OCI-LY7 (cell line): ENCODE results near the gene CHST11. TPM values are rescaled to one million over a fixed set of nuclear protein-coding genes. Genes with fewer than 3 reads are reported as not detected.

ENCODE experiments used
- BruUV-seq: library from RNA; stranded (reverse); fragments of 400-500 nt; replicated peaks from 2 replicates; lab custom pipeline; 2021; lab: Mats Ljungman, UMichigan
- CTCF ChIA-PET: fragments of 300-600 bp; sonication (Branson Sonifier 250); formaldehyde crosslinking; loops from one replicate; lab custom pipeline; 2022; ENCODE audit warnings: antibody characterized with exemption; ENCODE audit not compliant: unreplicated experiment; lab: Charles Lee
- POLR2A ChIA-PET: fragments of 300-600 bp; sonication (Branson Sonifier 250); formaldehyde crosslinking; loops from one replicate; lab custom pipeline; 2022; ENCODE audit warnings: antibody characterized with exemption; lab: Charles Lee
- DNase-seq: peaks from one replicate; pipeline ENCODE4 v3.0.0-alpha.2; 2015; ENCODE audit warnings: low spot score
- H2AFZ ChIP-seq: fragments of 200-600 bp; sonication (generic), shearing (Covaris generic); 2 replicates; pipeline ENCODE4 v1.6.1; 2014; ENCODE audit warnings: mild to moderate bottlenecking, antibody characterized with exemption, low read length, moderate library complexity
- H3K27ac ChIP-seq: fragments of 200-600 bp; sonication (generic); 2 replicates; pipeline ENCODE4 v1.5.1; 2014; ENCODE audit warnings: mixed run types, low read depth, mild to moderate bottlenecking, moderate library complexity, low read length, inconsistent platforms; ENCODE audit not compliant: poor library complexity, severe bottlenecking
- H3K36me3 ChIP-seq: fragments of 200-600 bp; sonication (generic); 2 replicates; pipeline ENCODE4 v1.6.1; 2014; ENCODE audit warnings: mild to moderate bottlenecking, antibody characterized with exemption, low read length, moderate library complexity, mixed read lengths; ENCODE audit not compliant: insufficient read depth
- H3K4me1 ChIP-seq: fragments of 200-600 bp; sonication (generic); 2 replicates; pipeline ENCODE4 v1.5.1; 2014; ENCODE audit warnings: mild to moderate bottlenecking, low read length; ENCODE audit not compliant: insufficient read depth, poor library complexity, severe bottlenecking
- H3K4me2 ChIP-seq: fragments of 200-600 bp; sonication (generic); 2 replicates; pipeline ENCODE4 v1.6.1; 2014; ENCODE audit warnings: mild to moderate bottlenecking, low read length
- H3K4me3 ChIP-seq: fragments of 200-600 bp; sonication (generic); 2 replicates; pipeline ENCODE4 v1.5.1; 2014; ENCODE audit warnings: mild to moderate bottlenecking, low read depth, low read length; ENCODE audit not compliant: poor library complexity, severe bottlenecking
- H3K79me2 ChIP-seq: fragments of 200-600 bp; sonication (generic); 2 replicates; pipeline ENCODE4 v1.6.1; 2016; ENCODE audit warnings: low read depth, mild to moderate bottlenecking, low read length, moderate library complexity, mixed read lengths; ENCODE audit not compliant: insufficient read depth
- H3K9me2 ChIP-seq: fragments of 200-600 bp; sonication (generic); 2 replicates; pipeline ENCODE4 v1.6.1; 2016; ENCODE audit warnings: mild to moderate bottlenecking, low read length, mixed read lengths; ENCODE audit not compliant: insufficient read depth
- H3K9me3 ChIP-seq: fragments of 200-600 bp; sonication (generic); 2 replicates; pipeline ENCODE4 v1.6.1; 2014; ENCODE audit warnings: mild to moderate bottlenecking, mixed run types, low read length, mixed read lengths
- H4K20me1 ChIP-seq: fragments of 200-600 bp; sonication (generic); 2 replicates; pipeline ENCODE4 v1.6.1; 2014; ENCODE audit warnings: mild to moderate bottlenecking, antibody characterized with exemption, low read length, moderate library complexity, mixed read lengths; ENCODE audit not compliant: insufficient read depth
- CTCF ChIP-seq: fragments of 200-600 bp; sonication (generic); conservative IDR thresholded peaks from 2 replicates; pipeline ENCODE4 v1.5.1; 2014; ENCODE audit warnings: mild to moderate bottlenecking, antibody characterized with exemption, low read length, moderate library complexity, mixed read lengths
- EZH2phosphoT487 ChIP-seq: fragments of 200-600 bp; sonication (generic); IDR thresholded peaks from 2 replicates; pipeline ENCODE4 v1.6.1; 2018; ENCODE audit warnings: low read depth, borderline replicate concordance, mild to moderate bottlenecking, mixed run types, antibody characterized with exemption, low read length, moderate library complexity, mixed read lengths
- intact Hi-C: fragments of 100-400 bp; cut with micrococcal nuclease; formaldehyde crosslinking; loops from one replicate; pipeline ENCODE4 v1.10.0; 2022; ENCODE audit not compliant: unreplicated experiment
- total RNA-seq, 2 experiments: library from RNA; depleted of rRNA in 1 of 2; stranded (reverse); fragments of >200 nt in 1 of 2; shearing (Covaris generic) in 1 of 2; gene quantifications; 2 replicates each; pipeline ENCODE4 v1.2.3, GENCODE V29; 2014 to 2022

CHST11 gene
- total RNA-seq, 2 experiments from 2014 or later = 15.2 to 41.6 TPM

GRCh38 chr12:104425614-104426013 is 31.1 kb upstream of the CHST11 start:
- H4K20me1 ChIP-seq = no peaks in the 10 kb centered on the region
- no peaks in the 10 kb centered on the region for H3K79me2 ChIP-seq
- intact Hi-C loops = no loop called here
- H2AFZ ChIP-seq = no peak overlapping the region
- no peak overlapping the region for H3K27ac ChIP-seq
- no peak for DNase-seq
- no peaks in the 10 kb centered on the region for H3K36me3 ChIP-seq
- no peaks in the 10 kb centered on the region for H3K9me3 ChIP-seq
- H3K4me2 ChIP-seq = no peak overlapping the region
- no peaks in the 10 kb centered on the region for H3K9me2 ChIP-seq
- no TSS peak for BruUV-seq
- no peak overlapping the region for H3K4me3 ChIP-seq
- POLR2A ChIA-PET = no interaction called here
- TF ChIP-seq EZH2phosphoT487 (no peak), CTCF (no peak)
- CTCF ChIA-PET = no interaction called here
- H3K4me1 ChIP-seq = peaks cover 5% of the 10 kb centered on the region

- Histone ChIP-seq H3K79me2 (no peaks in the 10 kb centered on the region), H4K20me1 (no peaks in the 10 kb centered on the region), H3K36me3 (no peaks in the 10 kb centered on the region), H3K9me3 (no peaks in the 10 kb centered on the region), H3K27ac (no peak overlapping the region), H3K4me1 (peaks cover 5% of the 10 kb centered on the region), H2AFZ (no peak overlapping the region), H3K9me2 (no peaks in the 10 kb centered on the region), H3K4me3 (no peak overlapping the region), H3K4me2 (no peak overlapping the region)
- TF ChIP-seq EZH2phosphoT487 (no peak), CTCF (no peak)
- BruUV-seq = no TSS peak
- intact Hi-C loops = no loop called here
- ChIA-PET CTCF (no interaction called here), POLR2A (interaction anchor here (0.6 to 1.1 kb wide), 2 partner anchors 9 to 313 kb away, joined by 3 to 6 read pairs; no protein-coding TSS in a partner anchor)
- no peak for DNase-seq
Measured at GRCh38 chr12:104426926-104427546, 29.7 kb upstream of the CHST11 start.

DNA sequence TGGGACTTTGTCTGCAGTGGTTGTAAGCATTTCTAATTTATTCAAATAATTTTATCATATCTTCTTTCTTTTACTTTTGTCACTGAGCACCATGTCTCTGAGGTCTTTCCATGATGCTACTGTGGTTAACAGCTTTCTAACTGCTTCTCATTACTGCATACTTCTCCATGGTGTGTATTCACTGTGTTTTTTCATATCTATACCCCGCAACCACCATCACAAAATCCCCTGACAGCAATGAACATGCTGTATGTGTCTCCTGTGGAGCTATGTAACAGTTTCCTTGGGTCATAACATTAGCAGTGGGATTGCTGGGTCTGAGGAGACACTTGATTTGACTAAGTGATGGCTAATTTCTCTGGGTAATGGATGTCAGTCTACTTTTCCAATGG is 29.2 kb upstream of the CHST11 start:
- no TSS peak for BruUV-seq
- Histone ChIP-seq H3K9me2 (no peaks in the 10 kb centered on the region), H3K4me3 (no peak overlapping the region), H3K9me3 (no peaks in the 10 kb centered on the region), H3K27ac (no peak overlapping the region), H2AFZ (no peak overlapping the region), H4K20me1 (no peaks in the 10 kb centered on the region), H3K79me2 (no peaks in the 10 kb centered on the region), H3K4me1 (peaks cover 5% of the 10 kb centered on the region), H3K36me3 (no peaks in the 10 kb centered on the region), H3K4me2 (no peak overlapping the region)
- CTCF ChIA-PET = no interaction called here
- intact Hi-C loops = no loop called here
- DNase-seq = no peak
- POLR2A ChIA-PET = interaction anchor here (0.6 to 1.1 kb wide), 2 partner anchors 9 to 312 kb away, joined by 3 to 6 read pairs; no protein-coding TSS in a partner anchor
- TF ChIP-seq EZH2phosphoT487 (no peak), CTCF (no peak)
